ENCODE measurements around the gene BCAN.
A peak's percentile ranks its signal among the peaks of the same experiment; 100 is the strongest.

GRCh38 chr1:156602557-156602993 lies 39.3 kb upstream of the BCAN start:
- TF ChIP-seq CTCF (IDR thresholded peaks at IDR 0.05) = peak in 3 of 7 experiments; percentile 14 to 27 (median 22)
- no peak for TF ChIP-seq POLR2A (IDR thresholded peaks at IDR 0.05)
